GM18502 (cell line): Measurements from ENCODE around the gene CNPPD1.

ENCODE experiments used
- ATAC-seq: cut with Tn5 transposase; IDR thresholded peaks from one replicate; pipeline ENCODE4 v1.9.1; 2021; ENCODE audit warnings: mild to moderate bottlenecking; ENCODE audit not compliant: unreplicated experiment, poor library complexity

The CNPPD1 gene

GRCh38 chr2:219176818-219177551, at the start of gene CNPPD1:
Gene CNPPD1 (minus strand): TSS chr2:219176925. CDS start chr2:219176828, 97 bp downstream.
- peak; percentile 68 for ATAC-seq

DNA sequence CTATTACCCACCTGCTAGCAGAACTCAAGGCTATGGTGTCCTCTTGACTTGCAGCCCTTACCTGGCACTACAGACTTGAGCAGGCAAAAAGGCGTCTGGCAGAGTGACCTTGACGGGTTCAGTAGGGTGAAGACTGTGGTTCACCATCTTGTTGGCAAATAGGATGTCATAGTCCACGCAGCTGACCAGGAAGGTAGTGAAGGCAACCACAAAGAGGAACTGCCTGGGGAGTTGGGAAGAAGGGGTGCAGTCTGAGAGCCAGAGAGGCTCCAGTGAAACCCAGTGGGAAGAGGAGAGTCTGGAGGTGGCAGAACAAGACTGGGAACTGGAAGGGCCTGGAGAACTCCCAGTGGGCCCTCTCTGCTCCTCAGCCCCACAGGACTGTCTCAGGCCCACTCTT, 48.6 kb upstream of the CNPPD1 start:
- ATAC-seq: no peak

- ATAC-seq: no peak
These were observed 47.3 kb upstream of the CNPPD1 start for GRCh38 chr2:219223831-219224610.

GRCh38 chr2:219221957-219222518, 45.3 kb upstream of the CNPPD1 start:
- ATAC-seq: no peak

DNA sequence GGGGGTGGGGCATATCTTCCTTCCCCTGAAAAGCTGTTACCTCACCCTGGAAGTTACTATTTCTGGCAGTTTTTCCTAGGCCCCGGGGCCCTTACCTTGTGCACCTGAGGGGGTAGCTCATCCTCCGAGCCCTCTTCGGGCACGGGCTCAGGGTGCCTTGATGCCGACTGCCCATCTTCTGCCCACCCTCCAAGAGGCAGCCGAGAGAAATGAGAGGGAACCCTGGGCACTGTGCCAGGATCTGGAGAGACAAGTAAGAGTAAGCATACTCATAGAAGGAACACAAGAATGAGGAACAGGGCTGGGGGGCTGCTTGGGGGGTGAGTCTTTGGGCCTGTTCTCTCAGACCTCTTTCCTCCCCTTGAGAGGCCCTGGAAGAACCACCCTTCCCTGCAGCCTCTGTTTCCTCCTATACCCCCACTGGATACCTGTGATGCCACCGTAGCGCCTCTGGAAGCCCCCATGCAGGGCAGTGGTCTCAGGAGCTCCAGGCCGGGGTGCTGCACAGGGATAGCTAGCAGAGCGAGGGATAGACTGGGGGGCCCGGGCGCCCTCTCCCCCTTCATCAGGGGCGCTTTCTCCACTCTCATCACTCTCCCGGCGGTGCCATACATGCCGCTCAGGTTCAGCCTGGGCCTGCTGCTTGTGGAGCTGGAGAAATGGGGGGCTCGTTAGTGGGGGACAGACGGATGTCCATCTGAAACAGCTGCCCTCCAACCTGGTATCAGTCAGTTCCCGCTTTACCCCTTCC, 44.1 kb upstream of the CNPPD1 start:
- ATAC-seq: no peak

DNA sequence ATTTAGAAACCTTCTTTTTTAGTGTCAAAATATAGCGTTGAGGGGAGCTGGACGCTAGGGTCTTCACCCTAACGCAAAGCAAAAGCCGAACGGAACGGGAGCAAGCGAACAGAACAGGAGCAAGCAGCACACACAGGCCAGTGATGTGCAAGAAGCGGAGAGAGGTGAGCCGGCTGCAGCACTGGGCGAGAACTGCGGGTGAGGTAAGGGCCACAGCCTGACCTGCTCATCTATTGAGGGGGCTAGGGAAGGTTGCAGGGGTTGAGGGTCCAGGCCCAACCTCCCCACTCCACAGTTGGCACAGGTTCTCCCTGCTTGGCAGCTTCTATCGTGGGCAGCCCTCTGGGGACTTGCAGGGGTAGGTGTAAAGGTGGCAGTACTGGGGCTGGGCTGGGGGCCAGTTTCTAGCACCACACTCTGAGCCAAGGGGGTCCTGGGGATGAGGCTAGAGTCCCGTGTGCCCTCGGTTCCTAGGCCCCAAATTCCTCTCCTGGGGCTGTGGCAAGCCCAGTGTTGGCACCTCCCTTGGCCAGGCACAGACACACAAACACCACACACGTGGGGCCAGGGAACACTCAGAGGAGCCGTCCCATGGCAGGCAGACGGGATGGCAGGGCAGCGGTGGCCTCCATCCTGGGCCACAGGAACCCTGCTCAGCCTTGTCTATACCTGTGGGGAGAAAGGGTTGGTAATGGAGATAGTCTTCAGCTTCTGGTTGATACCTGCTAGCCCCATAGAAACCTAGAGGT, 43.2 kb upstream of the CNPPD1 start:
- no peak for ATAC-seq

- ATAC-seq: peak; percentile 82
These were observed 42.3 kb upstream of the CNPPD1 start, which contains the start of gene ABCB6 for GRCh38 chr2:219218732-219219701. Gene ABCB6 (minus strand): TSS chr2:219218958. CDS start chr2:219218673, 285 bp downstream.

DNA sequence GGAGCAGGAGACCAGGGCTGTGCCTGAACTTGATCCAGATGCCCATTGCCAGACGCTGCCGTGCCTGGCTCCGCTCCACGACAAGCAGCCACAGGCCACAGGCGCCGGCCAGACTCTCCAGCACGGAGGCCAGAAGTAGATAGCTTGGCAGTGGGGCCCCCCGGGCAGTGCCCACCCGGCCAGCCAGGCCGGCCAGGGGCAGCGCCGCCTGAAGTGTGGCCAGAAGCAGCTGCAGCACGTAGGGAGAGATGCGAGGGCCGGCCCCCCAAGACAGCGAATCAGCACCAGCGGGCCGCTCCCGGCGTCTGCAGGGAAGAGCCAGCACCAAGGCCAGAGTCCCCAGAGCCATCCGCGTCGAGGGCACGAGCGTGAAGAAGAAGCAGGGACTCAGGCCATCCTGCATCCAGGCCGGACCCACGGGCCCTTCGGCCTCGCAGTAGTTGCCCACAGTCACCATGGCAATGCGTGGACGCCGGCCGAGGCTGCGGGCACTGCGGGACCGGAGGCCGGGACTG, 41.5 kb upstream of the CNPPD1 start:
- peak; percentile 33 for ATAC-seq

DNA sequence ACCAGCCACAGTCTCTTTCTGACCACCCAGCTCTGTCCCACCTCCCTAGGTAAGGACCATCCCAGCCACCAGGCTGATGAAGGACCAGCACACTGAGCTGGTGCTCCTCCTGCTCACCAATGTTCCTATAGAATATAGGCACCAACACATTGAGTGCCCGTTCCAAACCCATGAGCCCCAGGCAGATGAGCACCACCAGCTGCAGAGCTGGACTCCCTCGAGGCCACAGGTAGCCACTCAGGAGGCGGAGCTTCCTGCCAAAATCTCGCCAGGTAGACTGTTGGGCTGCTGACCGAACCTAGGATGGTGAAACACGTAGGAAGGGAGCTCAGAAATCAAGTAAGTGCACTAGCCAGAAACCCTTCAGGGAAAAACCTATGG, 39.8 kb upstream of the CNPPD1 start:
- no peak for ATAC-seq

- ATAC-seq: no peak
These were observed 39.3 kb upstream of the CNPPD1 start for GRCh38 chr2:219215871-219216534.

- no peak for ATAC-seq
These were observed 38.1 kb upstream of the CNPPD1 start for GRCh38 chr2:219214786-219215185.

GRCh38 chr2:219214141-219214540, 37.4 kb upstream of the CNPPD1 start:
- no peak for ATAC-seq

- no peak for ATAC-seq
These were observed 36.9 kb upstream of the CNPPD1 start for GRCh38 chr2:219213486-219214071.

DNA sequence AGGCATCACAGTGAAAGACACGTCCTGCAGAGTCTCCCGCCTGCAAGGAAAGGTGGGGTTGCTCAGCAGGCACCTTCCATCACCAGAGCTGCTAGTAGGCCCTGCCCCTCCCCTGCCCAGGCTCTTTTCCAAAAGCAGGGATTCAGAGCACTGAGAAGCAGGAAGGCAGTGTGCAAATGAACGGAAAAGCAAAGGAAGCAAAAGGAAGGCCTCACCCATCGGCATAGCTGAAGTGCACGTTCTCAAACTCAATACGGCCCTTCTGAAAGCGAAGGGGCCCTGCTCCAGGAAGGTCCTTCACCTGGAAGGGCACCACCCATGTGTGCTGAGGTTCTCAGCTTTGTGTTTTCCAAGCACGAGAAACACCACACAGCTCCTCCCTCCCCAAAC, 36.3 kb upstream of the CNPPD1 start:
- no peak for ATAC-seq

DNA sequence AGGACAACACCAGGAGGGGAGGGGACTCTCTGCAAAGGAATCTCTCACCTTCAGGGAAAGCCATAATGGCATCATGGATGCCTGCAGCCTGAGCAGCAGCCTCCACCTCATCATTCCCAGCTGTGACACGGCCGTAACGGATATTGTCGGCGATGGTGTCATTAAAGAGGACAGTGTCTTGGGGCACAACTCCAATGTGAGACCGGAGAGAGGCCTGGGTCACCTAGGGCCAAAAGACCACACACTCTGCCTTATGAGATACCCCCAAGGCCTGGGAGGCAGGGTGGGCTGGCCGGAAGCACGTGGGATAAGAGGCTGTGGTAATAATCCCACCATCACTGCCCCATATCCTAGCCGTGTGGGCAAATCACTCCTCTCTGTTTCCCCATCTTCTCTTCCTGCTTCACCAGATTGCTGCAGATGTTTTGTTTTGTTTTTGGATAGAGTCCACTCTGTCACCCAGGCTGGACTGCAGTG, 34.2 kb upstream of the CNPPD1 start:
- ATAC-seq: no peak

GRCh38 chr2:219210196-219210885, 33.6 kb upstream of the CNPPD1 start:
- ATAC-seq: no peak
